Measurements from ENCODE around the gene KLF13.

DNA sequence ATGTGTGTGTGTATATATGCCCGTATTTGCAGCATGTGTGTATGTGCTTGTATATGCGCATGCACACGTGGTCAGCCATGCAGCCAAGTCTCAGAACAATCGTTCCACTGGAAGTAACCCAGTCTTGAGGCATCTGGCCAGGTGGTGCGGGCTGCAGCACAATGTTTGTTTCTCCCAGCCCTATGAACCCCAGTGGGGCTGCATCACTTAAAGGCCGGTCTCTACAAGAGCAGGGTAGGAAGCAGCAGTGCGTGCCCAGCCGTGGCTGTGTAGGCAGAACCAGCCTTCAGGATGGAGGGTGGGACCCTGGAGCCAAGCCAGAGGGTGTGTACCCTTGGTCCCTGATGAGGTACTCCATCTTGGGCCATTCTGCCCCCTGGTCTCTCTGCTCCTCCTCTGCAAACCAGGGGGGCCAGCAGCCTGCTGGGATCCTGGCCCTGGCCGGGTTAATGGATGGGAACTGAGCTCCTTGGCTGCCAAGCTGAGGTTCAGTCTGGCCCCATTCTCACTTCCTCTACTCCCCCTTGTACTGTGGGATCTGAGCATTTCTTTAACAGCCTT is 11.8 kb downstream of the KLF13 start:
- TF ChIP-seq, protein P1, sequence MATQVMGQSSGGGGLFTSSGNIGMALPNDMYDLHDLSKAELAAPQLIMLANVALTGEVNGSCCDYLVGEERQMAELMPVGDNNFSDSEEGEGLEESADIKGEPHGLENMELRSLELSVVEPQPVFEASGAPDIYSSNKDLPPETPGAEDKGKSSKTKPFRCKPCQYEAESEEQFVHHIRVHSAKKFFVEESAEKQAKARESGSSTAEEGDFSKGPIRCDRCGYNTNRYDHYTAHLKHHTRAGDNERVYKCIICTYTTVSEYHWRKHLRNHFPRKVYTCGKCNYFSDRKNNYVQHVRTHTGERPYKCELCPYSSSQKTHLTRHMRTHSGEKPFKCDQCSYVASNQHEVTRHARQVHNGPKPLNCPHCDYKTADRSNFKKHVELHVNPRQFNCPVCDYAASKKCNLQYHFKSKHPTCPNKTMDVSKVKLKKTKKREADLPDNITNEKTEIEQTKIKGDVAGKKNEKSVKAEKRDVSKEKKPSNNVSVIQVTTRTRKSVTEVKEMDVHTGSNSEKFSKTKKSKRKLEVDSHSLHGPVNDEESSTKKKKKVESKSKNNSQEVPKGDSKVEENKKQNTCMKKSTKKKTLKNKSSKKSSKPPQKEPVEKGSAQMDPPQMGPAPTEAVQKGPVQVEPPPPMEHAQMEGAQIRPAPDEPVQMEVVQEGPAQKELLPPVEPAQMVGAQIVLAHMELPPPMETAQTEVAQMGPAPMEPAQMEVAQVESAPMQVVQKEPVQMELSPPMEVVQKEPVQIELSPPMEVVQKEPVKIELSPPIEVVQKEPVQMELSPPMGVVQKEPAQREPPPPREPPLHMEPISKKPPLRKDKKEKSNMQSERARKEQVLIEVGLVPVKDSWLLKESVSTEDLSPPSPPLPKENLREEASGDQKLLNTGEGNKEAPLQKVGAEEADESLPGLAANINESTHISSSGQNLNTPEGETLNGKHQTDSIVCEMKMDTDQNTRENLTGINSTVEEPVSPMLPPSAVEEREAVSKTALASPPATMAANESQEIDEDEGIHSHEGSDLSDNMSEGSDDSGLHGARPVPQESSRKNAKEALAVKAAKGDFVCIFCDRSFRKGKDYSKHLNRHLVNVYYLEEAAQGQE (IDR thresholded peaks at IDR 0.05; ENCODE audit: low read depth): no peak
- TF ChIP-seq, protein P2, sequence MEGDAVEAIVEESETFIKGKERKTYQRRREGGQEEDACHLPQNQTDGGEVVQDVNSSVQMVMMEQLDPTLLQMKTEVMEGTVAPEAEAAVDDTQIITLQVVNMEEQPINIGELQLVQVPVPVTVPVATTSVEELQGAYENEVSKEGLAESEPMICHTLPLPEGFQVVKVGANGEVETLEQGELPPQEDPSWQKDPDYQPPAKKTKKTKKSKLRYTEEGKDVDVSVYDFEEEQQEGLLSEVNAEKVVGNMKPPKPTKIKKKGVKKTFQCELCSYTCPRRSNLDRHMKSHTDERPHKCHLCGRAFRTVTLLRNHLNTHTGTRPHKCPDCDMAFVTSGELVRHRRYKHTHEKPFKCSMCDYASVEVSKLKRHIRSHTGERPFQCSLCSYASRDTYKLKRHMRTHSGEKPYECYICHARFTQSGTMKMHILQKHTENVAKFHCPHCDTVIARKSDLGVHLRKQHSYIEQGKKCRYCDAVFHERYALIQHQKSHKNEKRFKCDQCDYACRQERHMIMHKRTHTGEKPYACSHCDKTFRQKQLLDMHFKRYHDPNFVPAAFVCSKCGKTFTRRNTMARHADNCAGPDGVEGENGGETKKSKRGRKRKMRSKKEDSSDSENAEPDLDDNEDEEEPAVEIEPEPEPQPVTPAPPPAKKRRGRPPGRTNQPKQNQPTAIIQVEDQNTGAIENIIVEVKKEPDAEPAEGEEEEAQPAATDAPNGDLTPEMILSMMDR (IDR thresholded peaks at IDR 0.05 in 2 of 3, conservative IDR thresholded peaks at IDR 0.05 in 1 of 3; ENCODE audit: borderline replicate concordance in 1 of 3, insufficient read depth in 1 of 3, low read depth in 2 of 3, low read length in 2 of 3): no peak

Measured in HCT116 (cell line).